ENCODE measurements around the gene TMPRSS9.

The TMPRSS9 gene

DNA sequence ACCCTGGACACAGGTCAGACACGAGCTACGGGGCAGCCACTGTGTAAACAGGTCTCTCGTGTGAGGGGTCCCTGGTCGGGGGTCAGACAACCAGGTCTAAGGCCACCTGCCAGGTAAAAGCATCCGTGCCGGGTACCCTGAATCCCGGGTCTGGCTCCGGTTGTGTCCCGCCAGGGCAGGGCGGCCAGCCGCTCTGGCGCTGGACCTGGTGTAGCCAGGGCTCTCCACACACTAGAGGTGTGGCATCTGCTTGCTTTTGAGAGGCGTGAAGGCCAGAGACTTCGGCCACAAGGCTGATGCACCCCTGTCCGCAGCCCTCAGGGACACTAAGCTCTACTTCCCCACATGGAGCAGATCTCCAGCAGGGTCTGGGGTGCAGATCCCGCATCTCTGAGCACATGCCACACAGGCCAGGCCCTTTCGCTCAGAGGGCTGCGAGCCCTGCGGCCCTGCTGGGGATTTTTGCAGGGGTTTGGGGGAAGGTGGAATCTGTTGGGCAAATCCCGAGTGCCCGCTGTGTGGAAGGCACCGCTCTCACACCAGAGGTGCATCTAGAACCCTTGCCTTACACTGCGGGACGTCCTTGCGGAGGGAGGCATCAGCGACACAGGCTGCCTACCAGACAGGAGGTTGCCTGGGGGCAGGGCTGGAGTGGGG, 81.2 kb downstream of the TMPRSS9 start:
- Histone ChIP-seq H3K9me3 (ENCODE audit: control insufficient read depth, low read depth, low read length) (no peaks in the 10 kb centered on the region), H3K4me3 (ENCODE audit: low read length) (no peak overlapping the region), H3K27ac (ENCODE audit: low read length) (no peak overlapping the region), H3K36me3 (ENCODE audit: control insufficient read depth, low read depth, low read length) (peaks cover 42% of the 10 kb centered on the region), H3K4me1 (ENCODE audit: control insufficient read depth, low read depth, low read length) (no peaks in the 10 kb centered on the region), H3K9ac (ENCODE audit: low read length) (no peak overlapping the region), H3K27me3 (ENCODE audit: control insufficient read depth, insufficient read depth, low read length) (no peaks in the 10 kb centered on the region)

DNA sequence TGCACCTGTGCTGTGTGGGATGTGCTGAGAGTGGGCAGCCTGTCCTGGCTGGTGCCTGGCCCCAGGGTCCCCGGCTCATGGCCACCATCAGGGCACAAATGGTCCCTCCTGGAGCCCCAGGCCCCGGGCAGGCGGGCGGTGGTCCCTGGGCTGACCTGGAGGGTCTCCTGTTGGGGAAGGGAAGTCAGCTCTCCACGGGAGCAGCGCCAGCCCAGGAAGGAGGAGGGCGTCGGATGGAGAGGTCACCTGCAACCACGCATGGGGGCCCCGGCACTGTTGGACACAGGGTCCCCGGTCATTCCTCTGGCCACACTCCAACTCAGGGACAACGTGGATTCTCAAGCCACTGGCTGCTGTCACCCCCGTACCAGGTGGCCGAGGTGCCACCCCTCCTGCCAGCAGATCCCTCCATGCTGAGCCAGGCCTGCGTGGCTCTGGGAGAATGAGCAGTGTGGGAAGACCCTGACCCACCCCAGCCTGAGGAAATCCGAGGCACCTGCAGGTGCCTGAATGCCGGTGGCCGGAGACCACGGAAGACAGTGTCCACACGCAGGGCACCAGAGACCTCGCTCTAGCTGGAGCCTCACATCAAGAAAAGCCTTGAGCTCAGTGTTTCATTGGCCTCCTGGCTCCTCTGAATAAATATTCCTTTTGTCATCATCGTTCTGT, 83.2 kb downstream of the TMPRSS9 start:
- Histone ChIP-seq H3K4me1 (ENCODE audit: control insufficient read depth, low read depth, low read length) (no peaks in the 10 kb centered on the region), H3K27me3 (ENCODE audit: control insufficient read depth, insufficient read depth, low read length) (no peaks in the 10 kb centered on the region), H3K9ac (ENCODE audit: low read length) (no peak overlapping the region), H3K36me3 (ENCODE audit: control insufficient read depth, low read depth, low read length) (peaks cover 32% of the 10 kb centered on the region), H3K4me3 (ENCODE audit: low read length) (no peak overlapping the region), H3K27ac (ENCODE audit: low read length) (no peak overlapping the region), H3K9me3 (ENCODE audit: control insufficient read depth, low read depth, low read length) (no peaks in the 10 kb centered on the region)

DNA sequence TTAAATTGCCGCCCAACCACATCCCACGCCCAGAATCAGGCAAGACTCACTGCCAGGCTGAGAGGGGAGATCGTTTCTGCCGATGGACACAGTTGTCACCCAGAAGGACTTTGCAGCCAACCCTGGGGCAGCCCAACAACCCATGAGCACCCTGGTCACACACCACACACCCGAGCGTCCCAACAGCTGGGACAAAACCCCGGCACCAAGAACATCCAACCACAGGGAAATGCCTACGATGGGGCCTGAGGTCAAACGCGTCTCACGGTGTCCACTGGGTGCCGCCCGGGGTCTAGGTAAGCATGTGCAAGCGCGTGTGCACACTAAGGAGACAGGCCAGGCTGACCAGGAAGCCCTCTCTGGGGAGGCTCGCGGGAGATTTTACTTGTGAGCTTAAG, 83.7 kb downstream of the TMPRSS9 start:
- no peak overlapping the region for H3K9ac ChIP-seq (ENCODE audit: low read length)
- no peaks in the 10 kb centered on the region for H3K4me1 ChIP-seq (ENCODE audit: control insufficient read depth, low read depth, low read length)
- no peaks in the 10 kb centered on the region for H3K9me3 ChIP-seq (ENCODE audit: control insufficient read depth, low read depth, low read length)
- H3K27ac ChIP-seq (ENCODE audit: low read length), result no peak overlapping the region
- no peaks in the 10 kb centered on the region for H3K27me3 ChIP-seq (ENCODE audit: control insufficient read depth, insufficient read depth, low read length)
- peaks cover 32% of the 10 kb centered on the region for H3K36me3 ChIP-seq (ENCODE audit: control insufficient read depth, low read depth, low read length)
- no peak overlapping the region for H3K4me3 ChIP-seq (ENCODE audit: low read length)

DNA sequence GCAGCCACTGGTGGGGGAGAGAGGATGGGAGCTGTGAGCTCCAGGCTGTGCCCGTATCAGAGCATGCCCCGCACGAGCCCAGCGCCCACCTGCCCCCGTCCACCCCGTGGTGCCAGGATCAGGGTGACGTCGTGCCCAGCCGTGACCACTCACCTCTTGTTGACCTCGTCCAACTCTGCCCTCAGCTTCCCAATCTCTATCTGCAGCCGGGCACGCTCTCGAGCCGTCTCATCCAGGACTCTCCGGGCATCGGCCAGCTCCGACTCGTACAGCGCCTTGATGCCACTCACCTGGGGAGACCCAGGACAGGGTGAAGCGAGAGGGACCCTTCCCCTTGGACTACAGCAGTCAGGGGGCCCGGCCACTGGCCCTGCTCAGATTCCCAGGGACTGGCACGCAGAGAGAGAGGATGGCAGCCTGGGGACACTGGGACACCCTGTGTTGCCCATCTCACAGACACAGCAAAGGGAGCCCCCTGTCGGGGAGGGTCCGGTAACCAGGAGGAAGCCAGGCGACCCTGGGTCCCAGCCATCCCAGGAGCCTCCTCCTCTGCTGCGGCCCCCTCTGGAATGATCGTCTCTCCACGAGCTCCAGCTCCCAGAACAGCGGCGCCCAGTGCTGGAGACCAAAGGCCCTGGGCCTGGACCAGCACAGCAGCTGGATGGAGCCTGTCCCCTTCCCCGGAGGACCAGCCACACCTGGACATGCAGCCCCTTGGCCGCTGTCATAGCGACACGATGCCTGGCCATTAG, 84.4 kb downstream of the TMPRSS9 start:
- H3K4me1 ChIP-seq (ENCODE audit: control insufficient read depth, low read depth, low read length), result no peaks in the 10 kb centered on the region
- H3K9me3 ChIP-seq (ENCODE audit: control insufficient read depth, low read depth, low read length), result no peaks in the 10 kb centered on the region
- H3K4me3 ChIP-seq (ENCODE audit: low read length), result no peak overlapping the region
- no peak overlapping the region for H3K9ac ChIP-seq (ENCODE audit: low read length)
- H3K36me3 ChIP-seq (ENCODE audit: control insufficient read depth, low read depth, low read length), result peaks cover 38% of the 10 kb centered on the region
- H3K27me3 ChIP-seq (ENCODE audit: control insufficient read depth, insufficient read depth, low read length), result no peaks in the 10 kb centered on the region
- no peak overlapping the region for H3K27ac ChIP-seq (ENCODE audit: low read length)

DNA sequence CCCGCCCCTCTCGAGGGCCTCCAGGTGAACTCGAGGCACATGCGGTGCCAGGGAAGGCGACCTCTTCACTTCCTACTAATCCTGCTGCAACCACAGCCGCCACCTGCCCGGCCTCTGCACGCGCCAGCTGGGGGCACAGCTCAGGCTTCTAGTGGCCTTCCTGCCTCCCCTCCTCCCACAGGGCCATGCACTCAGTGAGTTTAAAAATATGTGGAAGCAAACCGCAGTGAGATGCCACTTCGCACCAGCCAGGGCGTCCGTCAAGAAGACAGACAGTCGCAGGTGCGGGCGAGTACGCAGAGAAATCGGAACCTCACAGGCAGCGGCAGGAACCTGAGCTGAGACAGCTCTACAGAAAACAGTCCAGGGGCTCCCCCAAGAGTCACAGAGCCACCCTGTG, 86.3 kb downstream of the TMPRSS9 start:
- Histone ChIP-seq H3K27me3 (ENCODE audit: control insufficient read depth, insufficient read depth, low read length) (no peaks in the 10 kb centered on the region), H3K4me1 (ENCODE audit: control insufficient read depth, low read depth, low read length) (no peaks in the 10 kb centered on the region), H3K27ac (ENCODE audit: low read length) (no peak overlapping the region), H3K36me3 (ENCODE audit: control insufficient read depth, low read depth, low read length) (peaks cover 35% of the 10 kb centered on the region), H3K9ac (ENCODE audit: low read length) (no peak overlapping the region), H3K9me3 (ENCODE audit: control insufficient read depth, low read depth, low read length) (no peaks in the 10 kb centered on the region), H3K4me3 (ENCODE audit: low read length) (no peak overlapping the region)

DNA sequence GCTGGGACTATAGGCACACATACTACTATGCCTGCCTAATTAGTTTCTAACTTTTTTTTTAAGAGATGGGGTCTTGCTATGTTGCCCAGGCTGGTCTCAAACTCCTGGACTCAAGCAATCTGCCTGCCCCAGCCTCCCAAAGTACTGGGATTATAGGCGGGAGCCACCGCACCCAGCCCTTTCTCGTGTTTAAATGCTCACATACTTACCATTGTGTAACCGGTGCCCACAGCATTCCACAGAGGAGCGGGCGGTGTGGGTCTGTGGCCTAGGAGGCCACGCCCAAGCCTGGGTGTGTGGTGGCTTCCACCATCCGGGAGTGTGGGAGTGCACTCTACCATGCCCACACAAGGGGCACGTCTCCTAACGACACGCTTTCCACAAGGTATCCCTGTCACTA, 89.0 kb downstream of the TMPRSS9 start:
- Histone ChIP-seq H3K27ac (ENCODE audit: low read length) (no peak overlapping the region), H3K4me3 (ENCODE audit: low read length) (no peak overlapping the region), H3K36me3 (ENCODE audit: control insufficient read depth, low read depth, low read length) (peaks cover 15% of the 10 kb centered on the region)

DNA sequence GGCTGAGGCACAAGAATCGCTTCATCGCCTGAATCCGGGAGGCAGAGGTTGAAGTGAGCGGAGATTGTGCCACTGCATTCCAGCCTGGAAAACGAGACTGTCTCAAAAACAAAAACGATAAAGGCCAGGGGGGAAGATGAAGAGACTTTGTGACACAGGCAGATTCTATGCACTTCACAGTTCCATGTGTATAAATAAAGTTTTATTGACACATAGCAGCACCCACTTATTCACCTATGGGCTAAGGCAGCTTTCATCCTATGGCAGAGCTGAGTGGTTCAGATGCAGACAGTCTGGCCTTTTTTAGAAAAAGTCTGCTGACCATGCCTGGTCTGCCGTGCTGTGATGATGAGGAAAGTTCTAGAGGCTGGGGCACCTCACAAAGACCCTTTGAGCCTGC, 91.1 kb downstream of the TMPRSS9 start:
- H3K36me3 ChIP-seq (ENCODE audit: control insufficient read depth, low read depth, low read length), result peaks cover 8% of the 10 kb centered on the region
- H3K4me3 ChIP-seq (ENCODE audit: low read length), result no peak overlapping the region
- no peaks in the 10 kb centered on the region for H3K9me3 ChIP-seq (ENCODE audit: control insufficient read depth, low read depth, low read length)
- H3K4me1 ChIP-seq (ENCODE audit: control insufficient read depth, low read depth, low read length), result no peaks in the 10 kb centered on the region
- no peak overlapping the region for H3K27ac ChIP-seq (ENCODE audit: low read length)
- no peak overlapping the region for H3K9ac ChIP-seq (ENCODE audit: low read length)
- no peaks in the 10 kb centered on the region for H3K27me3 ChIP-seq (ENCODE audit: control insufficient read depth, insufficient read depth, low read length)

More for the DNA sequence above, 89.0 kb downstream of the TMPRSS9 start:
- no peaks in the 10 kb centered on the region for H3K9me3 ChIP-seq (ENCODE audit: control insufficient read depth, low read depth, low read length)
- H3K27me3 ChIP-seq (ENCODE audit: control insufficient read depth, insufficient read depth, low read length), result no peaks in the 10 kb centered on the region
- H3K4me1 ChIP-seq (ENCODE audit: control insufficient read depth, low read depth, low read length), result no peaks in the 10 kb centered on the region
- no peak overlapping the region for H3K9ac ChIP-seq (ENCODE audit: low read length)

DNA sequence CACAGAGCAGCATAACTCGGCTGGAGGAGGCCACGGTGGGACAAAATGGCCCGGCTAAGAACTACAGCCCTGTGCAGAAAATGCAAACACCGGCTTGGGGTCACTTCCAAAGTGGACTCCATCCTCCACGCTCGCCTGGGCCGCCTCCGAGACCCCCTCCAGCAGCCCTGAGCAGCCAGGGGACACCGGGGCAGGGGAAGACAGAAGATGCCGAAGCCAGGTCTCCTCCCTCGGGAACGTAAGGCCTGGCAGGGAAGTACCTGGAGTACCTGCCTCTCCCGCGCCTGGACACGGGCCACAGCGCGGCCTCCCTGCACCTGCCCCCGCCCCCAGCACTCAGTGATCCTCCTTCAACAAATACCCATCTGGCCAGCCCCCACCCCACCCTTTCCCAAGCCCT, 91.7 kb downstream of the TMPRSS9 start:
- Histone ChIP-seq H3K9me3 (ENCODE audit: control insufficient read depth, low read depth, low read length) (no peaks in the 10 kb centered on the region), H3K9ac (ENCODE audit: low read length) (no peak overlapping the region), H3K4me3 (ENCODE audit: low read length) (no peak overlapping the region), H3K4me1 (ENCODE audit: control insufficient read depth, low read depth, low read length) (no peaks in the 10 kb centered on the region), H3K27me3 (ENCODE audit: control insufficient read depth, insufficient read depth, low read length) (no peaks in the 10 kb centered on the region), H3K36me3 (ENCODE audit: control insufficient read depth, low read depth, low read length) (peaks cover 8% of the 10 kb centered on the region), H3K27ac (ENCODE audit: low read length) (no peak overlapping the region)

DNA sequence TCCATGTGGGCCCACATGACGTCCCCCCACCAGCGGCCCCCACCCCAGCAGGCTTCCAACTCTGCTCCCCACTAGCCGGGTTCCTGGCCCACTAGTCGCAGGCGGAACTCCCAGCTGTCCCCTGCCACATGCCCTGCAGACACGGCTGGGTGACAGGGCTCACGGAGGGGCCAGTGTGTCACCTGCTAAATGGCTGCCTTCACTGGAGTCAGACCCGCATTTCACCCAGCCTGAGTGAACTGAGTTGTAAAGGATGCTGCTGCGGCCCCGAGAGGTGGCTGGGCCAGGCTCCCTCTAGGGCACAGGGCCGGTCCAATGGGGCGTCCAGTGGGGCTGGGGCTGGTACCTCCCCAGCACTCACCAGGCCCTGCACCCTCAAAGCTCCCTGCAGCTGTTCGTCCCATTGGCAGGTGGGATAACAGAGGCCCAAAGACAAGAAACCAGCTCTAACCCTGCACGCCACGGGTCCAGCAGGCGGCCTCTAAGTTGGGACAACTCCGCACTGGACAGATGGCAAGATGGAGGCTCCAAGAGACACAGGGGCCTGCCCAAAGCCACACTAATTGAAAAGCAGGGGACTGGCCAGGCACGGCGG, 93.5 kb downstream of the TMPRSS9 start:
- H3K4me3 ChIP-seq (ENCODE audit: low read length), result no peak overlapping the region
- H3K27me3 ChIP-seq (ENCODE audit: control insufficient read depth, insufficient read depth, low read length), result no peaks in the 10 kb centered on the region
- H3K4me1 ChIP-seq (ENCODE audit: control insufficient read depth, low read depth, low read length), result no peaks in the 10 kb centered on the region
- H3K36me3 ChIP-seq (ENCODE audit: control insufficient read depth, low read depth, low read length), result peaks cover 8% of the 10 kb centered on the region
- H3K9me3 ChIP-seq (ENCODE audit: control insufficient read depth, low read depth, low read length), result no peaks in the 10 kb centered on the region
- H3K27ac ChIP-seq (ENCODE audit: low read length), result no peak overlapping the region
- H3K9ac ChIP-seq (ENCODE audit: low read length), result no peak overlapping the region

DNA sequence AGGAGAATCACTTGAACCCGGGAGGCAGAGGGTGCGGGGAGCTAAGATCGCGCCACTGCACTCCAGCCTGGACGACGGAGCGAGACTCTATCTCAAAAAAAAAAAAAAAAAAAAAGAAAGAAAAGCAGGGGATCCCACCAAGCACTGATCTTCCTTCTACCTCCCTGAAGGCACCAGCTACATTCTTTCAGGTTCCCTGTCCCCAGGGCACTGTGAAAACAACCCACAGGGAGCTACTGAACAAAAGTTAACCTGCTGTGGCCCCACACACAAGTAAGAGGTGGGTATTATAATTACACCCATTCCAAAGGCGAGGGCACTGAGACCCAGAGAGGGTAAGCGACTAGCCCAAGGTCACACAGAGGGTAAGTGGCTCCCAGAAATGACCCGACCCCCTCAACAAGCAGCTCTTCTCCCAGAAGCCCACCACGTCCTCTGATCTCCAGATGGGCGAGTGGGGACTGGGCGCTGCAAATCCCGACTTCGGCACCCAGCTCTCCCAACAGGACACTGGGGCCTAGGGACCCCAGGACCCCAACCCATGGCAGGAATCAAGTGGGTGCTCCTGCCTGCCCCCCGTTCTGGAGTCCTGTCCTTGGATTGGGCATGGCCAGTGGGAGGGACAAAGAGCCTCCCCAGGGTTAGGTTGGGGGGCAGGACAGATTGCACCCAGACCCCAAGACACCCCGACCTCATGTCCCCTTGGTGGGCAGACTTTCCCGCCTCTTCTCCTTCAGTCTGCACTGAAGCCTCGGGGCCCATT, 94.3 kb downstream of the TMPRSS9 start:
- no peaks in the 10 kb centered on the region for H3K9me3 ChIP-seq (ENCODE audit: control insufficient read depth, low read depth, low read length)
- H3K36me3 ChIP-seq (ENCODE audit: control insufficient read depth, low read depth, low read length), result peaks cover 2% of the 10 kb centered on the region
- no peak overlapping the region for H3K27ac ChIP-seq (ENCODE audit: low read length)
- H3K27me3 ChIP-seq (ENCODE audit: control insufficient read depth, insufficient read depth, low read length), result no peaks in the 10 kb centered on the region
- H3K9ac ChIP-seq (ENCODE audit: low read length), result no peak overlapping the region
- H3K4me3 ChIP-seq (ENCODE audit: low read length), result peak overlapping the region; percentile 84
- H3K4me1 ChIP-seq (ENCODE audit: control insufficient read depth, low read depth, low read length), result no peaks in the 10 kb centered on the region

All from iPS-18a (cell line).